Left lung (tissue), 10 donors: ENCODE data around the gene DLG2. TPM values are rescaled to one million over a fixed set of nuclear protein-coding genes. Genes with fewer than 3 reads are reported as not detected.

Experiments used
- ATAC-seq: fragments of 200-7000 bp; cut with Tn5 transposase; one replicate; pipeline ENCODE4 v1.9.1; 2020; ENCODE audit warnings: moderate library complexity
- DNase-seq, 4 donors: peaks; one replicate each; pipeline ENCODE4 v3.0.0-alpha.2; 2013 to 2020
- H3K27ac ChIP-seq, 2 donors: fragments of 200-600 bp; sonication (generic) in 1 of 2; one replicate each; pipeline versions ENCODE4 v1.5.0 to v1.8.0; 2020 to 2021
- H3K27me3 ChIP-seq, 2 donors: fragments of 200-600 bp; sonication (generic) in 1 of 2; one replicate each; pipeline versions ENCODE4 v1.5.0 to v1.8.0; 2020 to 2021
- H3K36me3 ChIP-seq, 2 donors: fragments of 200-600 bp; sonication (generic) in 1 of 2; one replicate each; pipeline versions ENCODE4 v1.5.0 to v1.8.0; 2020 to 2021
- H3K4me1 ChIP-seq, 2 donors: fragments of 200-600 bp; one replicate each; pipeline ENCODE4 v1.8.0; 2021
- H3K4me3 ChIP-seq, 2 donors: fragments of 200-600 bp; sonication (generic) in 1 of 2; one replicate each; pipeline versions ENCODE4 v1.5.0 to v1.8.0; 2020 to 2021; ENCODE audit warnings: mild to moderate bottlenecking in 1 of 2
- H3K9me3 ChIP-seq, 2 donors: fragments of 200-600 bp; sonication (generic) in 1 of 2; one replicate each; pipeline versions ENCODE4 v1.5.0 to v1.8.0; 2020 to 2021
- CTCF ChIP-seq, 2 donors: fragments of 200-600 bp; sonication (generic) in 1 of 2; IDR thresholded peaks; one replicate each; pipeline versions ENCODE4 v1.5.0 to v1.8.0; 2021; ENCODE audit warnings: antibody characterized with exemption in 2 of 2
- intact Hi-C, 2 donors: fragments of 100-400 bp; cut with DNase I; formaldehyde crosslinking; loops; one replicate each; pipeline versions ENCODE4 v1.11.2 to v1.14.2; 2022
- polyA plus RNA-seq, 6 donors: library from polyadenylated mRNA; unstranded; fragments of 120-200 nt; gene quantifications; one replicate each; pipeline ENCODE4 v1.2.1, GENCODE V29; 2013; ENCODE audit not compliant: insufficient read length in 6 of 6
- total RNA-seq, 2 donors: library from RNA; stranded (reverse); fragmentation: NEBNext Ultra II Directional; extraction: Animal tissue kit (Norgen Biotek cat#: 25700); gene quantifications; one replicate each; pipeline ENCODE4 v1.2.1, GENCODE V29; 2021
- donor health status: DM: no; HTN: yes; CAD: no.
- donor health status: DM: no; HTN: no; CAD: no.

Gene DLG2
- total and polyA plus RNA-seq, 8 donors = 4.5 to 15.0 (median 8.6) TPM

GRCh38 chr11:84947970-84948580 is 679.1 kb downstream of the DLG2 start:
- H3K4me1 ChIP-seq = no peaks in the 10 kb centered on the region
- H3K36me3 ChIP-seq = no peaks in the 10 kb centered on the region
- H3K4me3 ChIP-seq = no peak overlapping the region
- DNase-seq (no peak), ATAC-seq (no peak)
- intact Hi-C loops = no loop called here
- H3K27ac ChIP-seq = no peak overlapping the region
- H3K27me3 ChIP-seq = no peaks in the 10 kb centered on the region
- H3K9me3 ChIP-seq = peaks cover 0 to 22% of the 10 kb centered on the region in 2 donors
- no peak for TF ChIP-seq CTCF (IDR thresholded peaks at IDR 0.05)

- Histone ChIP-seq H3K9me3 (peaks cover 0 to 22% of the 10 kb centered on the region in 2 donors), H3K27me3 (no peaks in the 10 kb centered on the region), H3K4me1 (no peaks in the 10 kb centered on the region), H3K4me3 (no peak overlapping the region), H3K27ac (no peak overlapping the region), H3K36me3 (no peaks in the 10 kb centered on the region)
- TF ChIP-seq CTCF (IDR thresholded peaks at IDR 0.05) = no peak
- intact Hi-C loops = no loop called here
- peak in 1 of 4 donors; percentile 47 for DNase-seq
- ATAC-seq = no peak
These were observed 680.1 kb downstream of the DLG2 start for GRCh38 chr11:84947070-84947469.

- Histone ChIP-seq H3K27ac (no peak overlapping the region), H3K27me3 (no peaks in the 10 kb centered on the region), H3K4me1 (no peaks in the 10 kb centered on the region), H3K9me3 (peaks cover 0 to 17% of the 10 kb centered on the region in 2 donors), H3K4me3 (no peak overlapping the region), H3K36me3 (no peaks in the 10 kb centered on the region)
- no peak for TF ChIP-seq CTCF (IDR thresholded peaks at IDR 0.05)
- intact Hi-C loops = no loop called here
- ATAC-seq (no peak), DNase-seq (no peak)
These were observed 696.3 kb downstream of the DLG2 start for GRCh38 chr11:84930863-84931262.

GRCh38 chr11:84929738-84930137 is 697.4 kb downstream of the DLG2 start:
- H3K36me3 ChIP-seq = no peaks in the 10 kb centered on the region
- H3K9me3 ChIP-seq = peaks cover 0 to 17% of the 10 kb centered on the region in 2 donors
- intact Hi-C loops = no loop called here
- no peaks in the 10 kb centered on the region for H3K27me3 ChIP-seq
- DNase-seq (no peak), ATAC-seq (no peak)
- TF ChIP-seq CTCF (IDR thresholded peaks at IDR 0.05) = no peak
- H3K27ac ChIP-seq = no peak overlapping the region
- H3K4me3 ChIP-seq = no peak overlapping the region
- no peaks in the 10 kb centered on the region for H3K4me1 ChIP-seq

- Histone ChIP-seq H3K4me1 (no peaks in the 10 kb centered on the region), H3K27me3 (no peaks in the 10 kb centered on the region), H3K27ac (no peak overlapping the region), H3K9me3 (no peaks in the 10 kb centered on the region), H3K36me3 (no peaks in the 10 kb centered on the region), H3K4me3 (no peak overlapping the region)
- intact Hi-C loops = no loop called here
- no peak for ATAC-seq
- TF ChIP-seq CTCF (IDR thresholded peaks at IDR 0.05) = no peak
- DNase-seq = no peak
These were observed 702.9 kb downstream of the DLG2 start for GRCh38 chr11:84924154-84924692.
